Ammon's horn (tissue), 1 donor: ENCODE measurements around the gene TEDC1.

Source experiments
- DNase-seq: peaks from one replicate; pipeline ENCODE4 v3.0.0-alpha.2; 2016; ENCODE audit warnings: low spot score

Gene TEDC1

GRCh38 chr14:105496831-105497591 lies 6.0 kb downstream of the TEDC1 start:
- no peak for DNase-seq

- DNase-seq, result no peak
Measured at GRCh38 chr14:105497671-105498429, 6.8 kb downstream of the TEDC1 start.

- DNase-seq, result peak; percentile 74
Measured at GRCh38 chr14:105498430-105499255, 7.6 kb downstream of the TEDC1 start.

- peak; percentile 96 for DNase-seq
Measured at GRCh38 chr14:105499256-105500035, 8.4 kb downstream of the TEDC1 start.

- DNase-seq, result no peak
Measured at GRCh38 chr14:105500036-105500725, 9.1 kb downstream of the TEDC1 start.

GRCh38 chr14:105500726-105501101 lies 9.7 kb downstream of the TEDC1 start:
- DNase-seq, result no peak

- no peak for DNase-seq
Measured at GRCh38 chr14:105501504-105502291, 10.7 kb downstream of the TEDC1 start.

GRCh38 chr14:105502446-105503295 lies 11.6 kb downstream of the TEDC1 start:
- no peak for DNase-seq

- no peak for DNase-seq
Measured at GRCh38 chr14:105503296-105503640, 12.2 kb downstream of the TEDC1 start.

GRCh38 chr14:105503935-105504692 lies 13.1 kb downstream of the TEDC1 start:
- DNase-seq, result no peak

- DNase-seq, result no peak
Measured at GRCh38 chr14:105505101-105505500, 14.1 kb downstream of the TEDC1 start.

- DNase-seq, result no peak
Measured at GRCh38 chr14:105507247-105507646, 16.2 kb downstream of the TEDC1 start.

- no peak for DNase-seq
Measured at GRCh38 chr14:105508069-105508468, 17.0 kb downstream of the TEDC1 start.

- no peak for DNase-seq
Measured at GRCh38 chr14:105508601-105509000, 17.6 kb downstream of the TEDC1 start.

- no peak for DNase-seq
Measured at GRCh38 chr14:105517096-105517495, 26.1 kb downstream of the TEDC1 start.

- no peak for DNase-seq
Measured at GRCh38 chr14:105519946-105520698, 29.1 kb downstream of the TEDC1 start.

GRCh38 chr14:105525326-105525725 lies 34.3 kb downstream of the TEDC1 start:
- no peak for DNase-seq
